Loucy (cell line): Measurements from ENCODE around the gene RUSF1.

Experiments
- H2AFZ ChIP-seq: fragments of 200-600 bp; sonication (generic); 2 replicates; pipeline ENCODE4 v1.6.0; 2016; ENCODE audit warnings: antibody characterized with exemption, mild to moderate bottlenecking, low read length, moderate library complexity
- H3F3A ChIP-seq: fragments of 200-600 bp; 2 replicates; pipeline ENCODE4 v1.6.0; 2016; ENCODE audit warnings: antibody characterized with exemption, low read depth, mild to moderate bottlenecking
- H3K27me3 ChIP-seq: fragments of 200-600 bp; sonication (generic); 2 replicates; pipeline ENCODE4 v1.6.1; 2014; ENCODE audit warnings: low read length, mild to moderate bottlenecking; ENCODE audit not compliant: insufficient read depth, poor library complexity, severe bottlenecking
- H3K36me3 ChIP-seq: fragments of 200-600 bp; sonication (generic); 2 replicates; pipeline ENCODE4 v1.6.1; 2016; ENCODE audit warnings: low read length; ENCODE audit not compliant: insufficient read depth
- H3K4me1 ChIP-seq: fragments of 200-600 bp; sonication (generic); 2 replicates; pipeline ENCODE4 v1.5.1; 2014; ENCODE audit warnings: low read length, mild to moderate bottlenecking; ENCODE audit not compliant: insufficient read depth, poor library complexity, severe bottlenecking
- H3K4me2 ChIP-seq: fragments of 200-600 bp; sonication (generic); 2 replicates; pipeline ENCODE4 v1.6.0; 2014; ENCODE audit warnings: antibody characterized with exemption, low read length, low read depth, mild to moderate bottlenecking; ENCODE audit not compliant: poor library complexity, severe bottlenecking
- H3K4me3 ChIP-seq: fragments of 200-600 bp; sonication (generic); 2 replicates; pipeline ENCODE4 v1.5.1; 2014; ENCODE audit warnings: low read length, mild to moderate bottlenecking, mixed read lengths; ENCODE audit not compliant: poor library complexity, severe bottlenecking
- H3K79me2 ChIP-seq: fragments of 200-600 bp; sonication (generic); 2 replicates; pipeline ENCODE4 v1.6.1; 2014; ENCODE audit warnings: low read length; ENCODE audit not compliant: insufficient read depth
- H3K9ac ChIP-seq: fragments of 200-600 bp; sonication (generic); 2 replicates; pipeline ENCODE4 v1.6.0; 2014; ENCODE audit warnings: mild to moderate bottlenecking, low read depth, low read length, moderate library complexity; ENCODE audit not compliant: poor library complexity, severe bottlenecking
- H3K9me2 ChIP-seq: fragments of 200-600 bp; sonication (generic); replicated peaks from 2 replicates; pipeline ENCODE4 v1.6.1; 2016; ENCODE audit warnings: low read depth, low read length, mixed read lengths
- H3K9me3 ChIP-seq: fragments of 200-600 bp; sonication (generic); 2 replicates; pipeline ENCODE4 v1.6.1; 2014; ENCODE audit warnings: mild to moderate bottlenecking, antibody characterized with exemption, low read length, low read depth; ENCODE audit not compliant: insufficient read depth
- H4K20me1 ChIP-seq: fragments of 200-600 bp; sonication (generic); 2 replicates; pipeline ENCODE4 v1.6.0; 2014; ENCODE audit warnings: antibody characterized with exemption, low read length, mild to moderate bottlenecking; ENCODE audit not compliant: insufficient read depth, poor library complexity, severe bottlenecking
- EZH2phosphoT487 ChIP-seq: fragments of 200-600 bp; IDR thresholded peaks from 2 replicates; pipeline ENCODE4 v1.6.1; 2018; ENCODE audit warnings: antibody characterized with exemption, mild to moderate bottlenecking, moderate library complexity, borderline replicate concordance
- TF ChIP-seq, protein P1 (sequence below): fragments of 200-600 bp; sonication (generic); conservative IDR thresholded peaks from 2 replicates; pipeline ENCODE4 v1.5.1; 2014; ENCODE audit warnings: mild to moderate bottlenecking, antibody characterized with exemption, low read length

RUSF1 gene

DNA sequence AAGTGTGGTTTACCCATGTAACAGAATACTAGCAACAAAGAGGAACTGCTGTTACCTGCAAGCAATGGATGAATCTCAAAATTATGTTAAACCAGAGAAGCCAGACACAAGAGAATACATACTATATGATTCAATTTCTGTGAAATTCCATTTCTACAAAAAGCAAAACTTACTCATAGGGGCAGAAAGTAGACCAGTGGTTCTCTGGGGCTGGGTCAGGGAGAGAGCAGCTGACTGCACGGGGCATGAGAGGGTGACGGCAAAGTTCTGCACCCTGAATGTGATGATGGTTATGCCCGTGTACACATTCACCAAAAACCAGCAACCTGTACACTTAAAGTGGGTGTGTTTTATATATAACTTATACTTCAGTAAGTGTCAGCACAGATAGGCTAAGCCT is 68.7 kb downstream of the RUSF1 start:
- Histone ChIP-seq H3K4me3 (no peak overlapping the region), H4K20me1 (no peaks in the 10 kb centered on the region), H3K36me3 (no peaks in the 10 kb centered on the region), H3K4me1 (peaks cover 15% of the 10 kb centered on the region), H3K9ac (no peak overlapping the region), H3F3A (no peaks in the 10 kb centered on the region), H3K79me2 (no peaks in the 10 kb centered on the region), H2AFZ (no peak overlapping the region), H3K27me3 (no peaks in the 10 kb centered on the region), H3K4me2 (no peak overlapping the region), H3K9me2 (no peaks in the 10 kb centered on the region), H3K9me3 (no peaks in the 10 kb centered on the region)
- TF ChIP-seq, protein P1, sequence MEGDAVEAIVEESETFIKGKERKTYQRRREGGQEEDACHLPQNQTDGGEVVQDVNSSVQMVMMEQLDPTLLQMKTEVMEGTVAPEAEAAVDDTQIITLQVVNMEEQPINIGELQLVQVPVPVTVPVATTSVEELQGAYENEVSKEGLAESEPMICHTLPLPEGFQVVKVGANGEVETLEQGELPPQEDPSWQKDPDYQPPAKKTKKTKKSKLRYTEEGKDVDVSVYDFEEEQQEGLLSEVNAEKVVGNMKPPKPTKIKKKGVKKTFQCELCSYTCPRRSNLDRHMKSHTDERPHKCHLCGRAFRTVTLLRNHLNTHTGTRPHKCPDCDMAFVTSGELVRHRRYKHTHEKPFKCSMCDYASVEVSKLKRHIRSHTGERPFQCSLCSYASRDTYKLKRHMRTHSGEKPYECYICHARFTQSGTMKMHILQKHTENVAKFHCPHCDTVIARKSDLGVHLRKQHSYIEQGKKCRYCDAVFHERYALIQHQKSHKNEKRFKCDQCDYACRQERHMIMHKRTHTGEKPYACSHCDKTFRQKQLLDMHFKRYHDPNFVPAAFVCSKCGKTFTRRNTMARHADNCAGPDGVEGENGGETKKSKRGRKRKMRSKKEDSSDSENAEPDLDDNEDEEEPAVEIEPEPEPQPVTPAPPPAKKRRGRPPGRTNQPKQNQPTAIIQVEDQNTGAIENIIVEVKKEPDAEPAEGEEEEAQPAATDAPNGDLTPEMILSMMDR, result no peak
- TF ChIP-seq EZH2phosphoT487, result no peak
